Adrenal gland (tissue), 12 donors: Measurements from ENCODE around the gene NRSN2. TPM values are rescaled to one million over a fixed set of nuclear protein-coding genes. Genes with fewer than 3 reads are reported as not detected.

ENCODE experiments used
- DNase-seq, 7 donors: peaks; one replicate each; pipeline ENCODE4 v3.0.0-alpha.2; 2019 to 2020
- H3K27ac ChIP-seq, 5 donors: fragments of 200-600 bp; sonication (generic) in 4 of 5; 1 replicate in 3 of 5; 2 replicates in 2 of 5; pipeline versions ENCODE4 v1.5.1 to v1.8.0; 2016 to 2020; ENCODE audit warnings: mild to moderate bottlenecking in 1 of 5
- H3K27me3 ChIP-seq: fragments of 200-600 bp; 2 replicates; pipeline ENCODE4 v1.8.0; 2021
- H3K36me3 ChIP-seq, 2 donors: fragments of 200-600 bp; replicated peaks in 1 of 2; 1 replicate in 1 of 2; 2 replicates in 1 of 2; pipeline versions ENCODE4 v1.5.1 to v1.8.0; 2018 to 2022
- H3K4me1 ChIP-seq, 2 donors: fragments of 200-600 bp; replicated peaks in 1 of 2; 1 replicate in 1 of 2; 2 replicates in 1 of 2; pipeline versions ENCODE4 v1.5.1 to v1.8.0; 2018 to 2021
- H3K4me3 ChIP-seq, 4 donors: fragments of 200-600 bp; sonication (generic) in 3 of 4; one replicate each; pipeline ENCODE4 v1.5.1; 2016 to 2018
- H3K9me3 ChIP-seq, 3 donors: fragments of 200-600 bp; sonication (generic) in 1 of 3; replicated peaks in 1 of 3; 1 replicate in 2 of 3; 2 replicates in 1 of 3; pipeline versions ENCODE4 v1.5.1 to v1.8.0; 2016 to 2021
- CTCF ChIP-seq, 6 experiments: fragments of 450-650 bp in 4 of 6; fragments of 200-600 bp in 2 of 6; sonication (generic) in 1 of 6; IDR thresholded peaks; 1 replicate in 5 of 6; 2 replicates in 1 of 6; pipeline versions ENCODE4 v1.5.1 to v1.8.0; 2016 to 2021; ENCODE audit warnings: antibody characterized with exemption in 6 of 6, mild to moderate bottlenecking in 2 of 6, moderate library complexity in 1 of 6
- POLR2A ChIP-seq, 2 donors: fragments of 450-650 bp; IDR thresholded peaks; one replicate each; pipeline ENCODE4 v1.6.1; 2017; ENCODE audit warnings: antibody characterized with exemption in 2 of 2, mild to moderate bottlenecking in 2 of 2, moderate library complexity in 1 of 2
- WGBS, 4 donors: extraction: QIAGEN DNeasy Blood & Tissue Kit in 2 of 4; methylation state at CpG; one replicate each; pipeline versions ENCODE4 v1.1.5 to v1.1.7; 2013 to 2017; 5-methylcytosine and 5-hydroxymethylcytosine counted together
- intact Hi-C, 2 donors: fragments of 100-400 bp; cut with DNase I; formaldehyde crosslinking; loops; one replicate each; pipeline versions ENCODE4 v1.14.1 to v1.15.0; 2022 to 2023
- polyA plus RNA-seq, 3 donors: library from polyadenylated mRNA; stranded (reverse); fragments of 200-250 nt in 2 of 3; fragments of 350-450 nt in 1 of 3; fragmentation: Illumina TruSeq in 1 of 3; extraction: RNeasy Lipid Tissue Mini Kit (QIAGEN cat#74804) in 1 of 3; gene quantifications; one replicate each; pipeline ENCODE4 v1.2.3, GENCODE V29; 2013 to 2014
- total RNA-seq, 9 donors: library from RNA; depleted of rRNA in 4 of 9; stranded (reverse); fragments of >200 nt in 4 of 9; fragments of 120-200 nt in 1 of 9; fragmentation: NEBNext Ultra II Directional in 1 of 9; extraction: Animal tissue kit (Norgen Biotek cat#: 25700) in 1 of 9; gene quantifications; one replicate each; pipeline versions ENCODE4 v1.1.0 to v1.2.4, GENCODE V29; 2013 to 2023
- donor health status: healthy with polysubstance abuse.
- donor health status: Bipolar disorder and iron deficiency.
- donor health status: DM: yes; HTN: yes; CAD: no.
- donor health status: DM: no; HTN: no; CAD: no.
- donor health status: DM: no; HTN: no; CAD: no.
- donor health status: DM: yes; HTN: yes; CAD: no.

Gene NRSN2
- total and polyA plus RNA-seq, 12 donors, result 33.7 to 263 (median 82.1) TPM

DNA sequence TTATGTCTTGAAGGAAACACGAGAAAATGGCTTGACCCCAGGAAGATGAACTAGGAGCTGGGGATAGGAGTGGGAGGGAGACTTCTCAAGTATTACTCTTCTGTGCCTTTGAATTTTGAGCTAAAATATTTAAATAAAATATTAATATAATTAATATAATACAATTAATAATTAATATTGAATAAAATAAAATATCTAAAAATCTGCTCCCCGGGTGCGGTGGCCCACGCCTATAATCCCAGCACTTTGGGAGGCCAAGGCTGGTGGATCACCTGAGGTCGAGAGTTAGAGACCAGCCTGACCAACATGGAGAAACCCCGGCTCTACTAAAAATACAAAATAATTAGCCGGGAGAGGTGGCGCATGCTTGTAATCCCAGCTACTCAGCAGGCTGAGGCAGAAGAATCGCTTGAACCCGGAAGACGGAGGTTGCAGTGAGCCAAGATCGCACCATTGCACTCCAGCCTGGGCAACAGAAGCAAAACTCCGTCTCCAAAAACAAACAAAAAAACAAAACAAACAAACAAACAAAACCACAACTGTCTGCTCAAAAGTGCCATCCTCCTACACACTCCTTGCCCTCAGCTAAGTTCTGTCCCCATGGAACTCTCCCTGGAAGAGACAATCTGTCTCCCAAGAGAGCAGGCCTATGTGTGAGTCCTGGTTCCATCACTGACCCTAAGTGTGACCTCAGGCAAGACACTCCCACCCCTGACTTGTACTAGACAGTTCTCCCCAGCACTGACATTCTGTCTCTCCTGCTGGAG lies 20.0 kb downstream of the NRSN2 start:
- Histone ChIP-seq H3K4me1 (peaks cover 9 to 16% of the 10 kb centered on the region in 2 donors), H3K9me3 (no peaks in the 10 kb centered on the region), H3K4me3 (no peak overlapping the region), H3K27ac (peak overlapping the region in 1 of 5 donors; percentile 2), H3K36me3 (no peaks in the 10 kb centered on the region), H3K27me3 (no peaks in the 10 kb centered on the region)
- TF ChIP-seq POLR2A (IDR thresholded peaks at IDR 0.05), result no peak
- TF ChIP-seq CTCF (IDR thresholded peaks at IDR 0.05), result no peak
- intact Hi-C loops, result no loop called here
- no peak for DNase-seq
- WGBS, 4 donors, result 68 to 86% (median 85%) methylated on average over 8 to 13 of the region's 13 CpGs

DNA sequence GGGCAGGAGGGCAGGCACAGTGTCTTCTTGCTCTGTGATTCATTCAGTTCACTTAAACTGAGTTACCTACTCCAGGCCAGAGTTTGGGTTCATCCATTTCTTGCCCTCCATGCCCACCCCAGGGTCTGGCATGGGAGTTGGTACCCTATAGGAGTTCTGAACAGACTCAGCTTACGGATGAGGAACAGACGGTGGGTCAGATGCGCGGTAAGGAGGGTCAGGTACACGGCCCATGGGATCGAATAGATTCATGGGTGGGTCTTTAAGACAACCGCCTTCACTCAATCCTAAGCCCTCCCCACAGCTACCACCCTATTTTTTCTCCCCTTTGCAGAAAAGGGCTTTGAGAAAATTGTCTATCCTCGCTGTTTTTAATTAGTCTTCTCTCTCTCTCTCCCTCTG lies 20.6 kb downstream of the NRSN2 start:
- 84 to 89% (median 86%) methylated on average over 8 of the region's 8 CpGs for WGBS, 4 donors
- no peak for TF ChIP-seq CTCF (IDR thresholded peaks at IDR 0.05)
- TF ChIP-seq POLR2A (IDR thresholded peaks at IDR 0.05), result no peak
- no peak overlapping the region for H3K4me3 ChIP-seq
- intact Hi-C loops, result no loop called here
- DNase-seq, result no peak
- no peaks in the 10 kb centered on the region for H3K36me3 ChIP-seq
- H3K27me3 ChIP-seq, result no peaks in the 10 kb centered on the region
- H3K4me1 ChIP-seq, result peaks cover 14 to 21% of the 10 kb centered on the region in 2 donors
- no peak overlapping the region for H3K27ac ChIP-seq
- no peaks in the 10 kb centered on the region for H3K9me3 ChIP-seq

- no peak for TF ChIP-seq POLR2A (IDR thresholded peaks at IDR 0.05)
- TF ChIP-seq CTCF (IDR thresholded peaks at IDR 0.05), result no peak
- 78 to 95% (median 94%) methylated on average over 4 of the region's 4 CpGs for WGBS, 4 donors
- Histone ChIP-seq H3K27me3 (no peaks in the 10 kb centered on the region), H3K9me3 (no peaks in the 10 kb centered on the region), H3K27ac (no peak overlapping the region), H3K36me3 (no peaks in the 10 kb centered on the region), H3K4me1 (peaks cover 14 to 26% of the 10 kb centered on the region in 2 donors), H3K4me3 (no peak overlapping the region)
- intact Hi-C loops, result no loop called here
- no peak for DNase-seq
These were observed 22.0 kb downstream of the NRSN2 start for GRCh38 chr20:368915-369314.

- H3K27ac ChIP-seq, result peak overlapping the region in 1 of 5 donors; percentile 32
- H3K9me3 ChIP-seq, result no peaks in the 10 kb centered on the region
- DNase-seq, result no peak
- WGBS, 4 donors, result 85 to 88% (median 86%) methylated on average over 7 of the region's 7 CpGs
- H3K27me3 ChIP-seq, result no peaks in the 10 kb centered on the region
- no peaks in the 10 kb centered on the region for H3K36me3 ChIP-seq
- TF ChIP-seq POLR2A (IDR thresholded peaks at IDR 0.05), result no peak
- TF ChIP-seq CTCF (IDR thresholded peaks at IDR 0.05), result no peak
- peaks cover 14 to 24% of the 10 kb centered on the region in 2 donors for H3K4me1 ChIP-seq
- intact Hi-C loops, result no loop called here
- H3K4me3 ChIP-seq, result no peak overlapping the region
These were observed 23.3 kb downstream of the NRSN2 start for GRCh38 chr20:370151-370600.
